GM21576 (cell line): ENCODE results near the gene RSPH6A.
"Not testable (repeated sequence)": the region's sequence is repeated elsewhere in the genome, so short reads cannot be mapped to it uniquely, and the experiment has no call there.

ENCODE experiments used
- ATAC-seq: cut with Tn5 transposase; IDR thresholded peaks from one replicate; pipeline ENCODE4 v1.9.1; 2021; ENCODE audit warnings: mild to moderate bottlenecking, moderate library complexity; ENCODE audit not compliant: unreplicated experiment

The RSPH6A gene

DNA sequence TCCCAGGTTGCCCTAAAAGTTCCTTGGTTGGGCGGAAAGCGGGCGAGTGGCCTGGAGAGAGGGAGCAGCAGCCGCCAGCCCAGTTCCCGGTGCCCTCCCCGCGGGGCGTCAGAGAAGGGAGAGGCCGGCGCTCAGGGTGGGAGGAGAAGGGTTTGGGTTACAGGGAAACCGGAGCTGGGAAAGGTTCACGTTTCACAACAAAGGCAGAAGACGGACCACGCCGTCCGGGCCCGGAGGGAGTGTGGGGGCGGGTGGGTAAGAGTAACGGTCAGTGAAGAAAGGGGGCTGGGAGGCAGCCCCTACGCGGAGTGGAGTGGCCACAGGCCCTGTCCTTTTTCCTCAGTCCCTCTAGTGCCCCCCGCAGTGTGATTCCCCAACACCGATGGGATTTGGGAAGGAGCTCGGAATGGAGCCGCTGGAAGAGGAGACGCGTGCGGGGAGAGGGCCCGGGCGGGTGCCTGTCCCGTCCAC lies 47.7 kb downstream of the RSPH6A start:
- no peak for ATAC-seq

DNA sequence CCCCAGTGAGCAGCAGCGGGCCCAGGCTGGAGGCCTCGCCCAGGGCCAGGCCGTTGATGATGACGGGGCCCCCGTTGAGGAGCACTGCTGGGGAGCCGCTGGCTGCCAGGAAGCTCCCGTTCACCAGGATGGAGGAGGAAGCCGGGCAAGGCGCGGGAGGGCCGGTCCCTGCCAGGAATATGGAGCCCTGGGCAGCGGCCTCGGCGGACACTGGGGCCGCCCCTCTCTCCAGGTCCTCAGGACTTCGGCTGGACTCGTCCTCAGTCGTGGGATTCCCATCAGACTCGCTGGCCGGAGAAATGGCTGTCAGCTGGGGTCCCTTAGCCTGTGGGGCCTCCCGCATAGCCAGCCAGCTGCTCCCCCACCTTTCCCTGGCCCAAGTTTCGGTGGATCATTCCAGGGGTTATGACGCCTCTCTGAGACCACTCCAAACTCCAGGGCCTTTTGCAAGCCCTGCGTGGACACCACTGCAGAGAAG lies 48.2 kb downstream of the RSPH6A start:
- no peak for ATAC-seq

DNA sequence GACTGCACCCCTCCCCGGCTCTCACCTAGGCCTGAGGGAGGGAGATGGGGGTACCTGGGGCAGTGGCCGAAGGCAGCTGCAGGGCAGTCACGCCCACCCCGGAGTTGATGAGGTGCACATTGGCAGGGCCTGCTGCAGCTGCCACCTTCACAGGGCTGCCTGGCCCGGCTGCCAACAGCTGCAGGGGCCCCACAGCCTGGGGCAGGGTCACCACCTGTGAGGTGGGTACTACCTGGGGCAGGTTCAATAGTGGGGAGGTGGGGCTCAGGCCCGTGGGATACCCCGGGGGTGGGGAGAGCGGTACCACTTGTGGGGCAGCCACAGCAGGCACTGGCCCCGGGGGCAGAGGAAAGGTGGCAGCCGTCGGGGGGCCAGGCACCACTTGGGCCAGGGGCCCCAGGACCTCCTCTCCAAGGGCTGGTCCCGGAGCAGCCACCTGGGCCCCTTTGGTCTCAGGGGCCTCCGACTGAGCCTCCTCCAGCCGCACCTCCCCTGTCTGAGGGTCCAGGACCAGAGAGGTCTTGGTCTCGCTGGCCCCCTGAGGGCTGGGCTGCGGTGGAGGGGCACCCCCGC lies 48.7 kb downstream of the RSPH6A start:
- no peak for ATAC-seq

DNA sequence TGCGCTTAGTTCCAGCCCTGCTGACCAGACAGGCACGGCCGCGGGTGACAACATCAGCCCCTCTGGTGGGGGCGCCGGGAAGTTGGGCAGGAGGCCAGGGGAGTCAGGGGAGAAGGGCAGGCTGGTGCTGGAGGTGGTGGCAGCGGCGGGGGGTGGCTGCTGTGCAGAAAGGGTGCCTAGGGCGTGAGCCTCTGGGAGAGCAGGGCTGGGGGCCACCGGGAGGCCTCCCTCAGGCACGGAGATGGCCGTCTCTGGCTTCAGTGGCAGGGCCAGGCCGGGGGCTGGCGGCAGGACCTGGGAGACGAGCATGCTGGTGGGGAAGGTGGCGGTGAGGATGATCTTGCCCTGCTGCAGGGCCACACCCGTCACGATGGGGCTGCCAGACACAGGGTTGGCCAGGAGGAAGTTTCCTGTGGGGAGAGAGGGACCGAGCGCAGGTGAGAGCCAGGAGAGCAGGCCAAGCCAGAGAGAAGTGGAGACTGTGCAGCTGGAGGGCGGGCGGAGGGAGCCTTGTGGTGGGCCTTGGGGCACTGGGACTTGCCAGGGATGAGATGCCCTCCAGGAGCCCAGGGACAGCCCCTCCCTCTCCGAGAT lies 49.3 kb downstream of the RSPH6A start:
- no peak for ATAC-seq

DNA sequence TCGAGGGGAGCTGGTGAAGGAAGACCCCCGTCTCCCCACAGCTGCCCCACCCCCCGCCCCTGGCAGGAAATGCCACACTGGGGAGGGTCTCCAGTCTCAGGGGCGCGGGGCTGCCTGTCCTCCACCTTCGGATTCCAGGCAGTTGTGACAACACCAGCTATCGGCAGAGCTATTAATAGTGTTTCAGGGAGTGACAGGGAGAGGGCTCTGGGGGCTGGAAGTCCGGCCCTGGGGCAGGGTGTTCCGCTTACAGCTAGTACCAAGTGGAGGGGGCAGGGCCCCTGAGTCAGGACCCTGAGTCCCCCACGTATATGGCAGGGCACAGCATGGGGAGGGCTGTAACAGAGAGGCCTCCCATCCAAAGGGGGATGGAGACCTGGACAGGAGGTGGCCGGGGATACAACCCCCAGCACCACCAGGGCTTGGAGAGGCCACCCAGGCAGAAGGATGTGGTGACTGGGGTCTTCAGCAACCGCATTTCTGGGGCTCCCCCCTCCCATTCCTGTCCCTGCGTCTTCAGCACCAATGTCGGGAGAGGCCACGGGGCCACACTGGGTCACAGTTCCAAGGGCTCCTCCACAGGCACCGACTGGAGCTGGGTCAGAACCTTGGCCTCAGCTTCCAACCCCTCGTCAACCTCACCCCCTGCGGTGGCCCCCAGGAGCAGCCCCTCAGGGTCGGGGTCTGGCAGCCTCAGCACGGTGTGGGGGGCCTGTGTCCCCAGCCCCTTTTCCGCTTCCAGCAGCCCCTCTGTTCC lies 50.0 kb downstream of the RSPH6A start:
- ATAC-seq: no peak

DNA sequence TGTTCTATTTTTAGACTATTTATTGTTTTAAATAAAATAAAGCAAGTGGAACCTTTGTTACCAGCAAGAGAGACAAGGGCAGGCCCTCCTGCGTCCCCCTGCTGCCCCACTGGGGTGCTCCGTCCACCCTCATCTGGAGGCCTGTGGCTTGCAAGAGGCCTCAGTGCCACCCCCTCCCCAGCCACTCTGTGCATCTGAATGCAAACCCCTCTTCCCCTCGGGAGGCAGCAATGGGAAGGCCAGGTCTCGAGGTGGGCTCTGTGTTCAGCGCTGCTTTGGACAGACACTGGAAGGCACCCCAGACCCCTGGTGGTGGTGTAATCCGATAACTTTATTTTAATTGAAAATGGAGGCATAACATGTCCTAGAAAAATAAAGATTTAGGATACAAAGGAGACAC lies 50.6 kb downstream of the RSPH6A start:
- ATAC-seq: no peak

DNA sequence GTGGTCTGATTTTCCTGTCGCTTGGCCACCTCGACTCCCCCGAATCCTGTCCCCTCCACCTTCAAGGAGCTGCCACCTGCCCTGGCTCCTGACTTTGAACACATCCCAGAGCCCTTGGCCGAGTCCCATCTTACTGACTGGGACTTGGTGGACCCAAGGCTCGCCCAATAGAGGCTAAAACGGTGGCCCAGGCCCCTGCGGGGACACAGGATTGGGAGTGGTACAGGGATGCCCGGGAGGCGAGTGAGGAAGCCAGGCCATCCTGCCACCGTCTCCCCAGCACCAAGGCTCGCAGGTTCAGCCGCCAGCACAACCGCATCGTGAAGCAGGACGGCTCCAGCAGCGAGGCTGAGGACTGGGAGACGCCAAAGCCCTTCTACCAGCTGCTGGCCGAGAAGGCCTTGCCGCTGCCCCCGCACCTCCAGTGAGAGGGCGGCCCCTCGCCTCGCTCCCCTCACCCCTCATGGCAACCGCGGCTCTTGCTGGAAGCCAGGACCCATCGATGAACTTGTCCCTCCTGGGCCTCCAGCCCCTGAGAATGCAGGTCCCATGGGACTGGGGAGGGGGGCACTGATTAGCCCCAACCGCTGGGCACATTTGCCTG lies 51.3 kb downstream of the RSPH6A start:
- no peak for ATAC-seq

DNA sequence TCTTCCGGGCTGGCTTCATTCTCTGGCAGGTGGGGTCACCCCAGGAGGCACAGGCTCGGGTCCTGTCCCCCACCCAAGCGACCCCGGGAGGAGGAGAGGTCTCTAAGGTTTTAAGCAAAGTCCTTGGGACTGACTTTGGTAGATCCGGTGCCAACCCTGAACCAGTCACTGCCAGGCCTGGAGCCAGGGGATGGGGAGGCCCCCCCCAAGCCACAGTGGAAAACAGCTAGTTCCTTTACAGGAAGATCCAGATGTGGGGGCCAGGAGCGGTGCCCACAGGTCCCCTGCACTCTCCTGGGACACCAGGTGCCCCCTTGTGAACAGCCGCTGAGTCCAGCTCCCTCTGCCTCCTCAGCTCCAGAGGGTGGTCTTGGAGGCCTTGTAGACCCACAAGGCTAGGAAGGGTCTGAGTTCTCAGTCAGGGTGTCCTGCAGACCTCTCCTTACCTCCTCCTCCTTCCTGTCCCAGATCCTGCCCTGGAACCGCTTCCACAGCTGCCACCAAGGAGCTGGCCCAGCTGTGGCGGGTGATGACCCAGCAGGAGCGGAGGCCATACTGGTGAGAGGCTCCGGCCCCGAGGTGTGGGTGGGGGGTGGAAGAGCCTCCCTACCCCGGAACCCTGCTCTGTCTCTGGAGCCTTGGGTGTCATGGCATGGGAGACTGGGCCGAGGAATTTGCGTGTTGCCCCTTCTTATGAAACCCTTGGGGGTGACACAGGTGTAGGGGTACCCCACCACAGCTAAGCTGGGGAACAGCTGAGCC lies 52.1 kb downstream of the RSPH6A start:
- no peak for ATAC-seq

DNA sequence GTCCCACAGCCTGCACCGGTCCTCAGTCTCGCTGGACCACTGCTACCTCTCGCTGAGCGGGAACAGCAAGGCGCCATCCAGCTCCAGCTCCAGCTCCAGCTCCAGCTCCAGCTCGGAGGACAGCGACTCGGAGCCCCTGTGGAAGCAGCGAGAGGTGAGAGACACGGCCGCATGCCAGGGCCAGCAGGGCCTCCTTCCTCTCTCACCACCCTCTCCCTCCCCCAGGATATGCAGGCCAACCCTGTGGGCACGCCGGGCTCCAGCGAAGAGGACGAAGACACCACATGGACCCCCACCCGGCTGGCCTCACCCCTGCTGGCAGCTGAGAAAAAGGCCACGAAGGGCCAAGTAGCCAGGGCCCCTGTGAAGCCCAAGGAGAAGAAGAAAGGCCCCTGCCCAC lies 53.4 kb downstream of the RSPH6A start:
- ATAC-seq: no peak

DNA sequence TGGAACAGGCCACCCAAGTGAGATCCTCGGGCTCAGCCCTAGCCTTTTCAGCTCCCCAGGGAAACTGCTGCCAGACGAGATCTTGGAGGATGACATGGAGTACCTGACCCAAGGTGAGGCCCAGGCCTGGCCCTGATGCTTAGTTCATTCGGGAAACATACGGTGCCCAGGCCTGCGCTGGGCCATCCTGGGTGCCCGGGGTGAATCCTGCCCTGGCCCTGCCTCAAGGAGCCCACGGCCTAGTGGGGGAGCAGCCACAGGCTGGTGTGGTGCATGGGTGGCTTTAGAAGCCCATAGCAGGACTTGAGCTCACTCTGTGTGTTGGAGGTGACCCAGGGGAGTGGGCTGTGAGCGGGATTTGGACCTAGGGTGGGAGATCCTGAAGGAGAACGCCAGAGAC lies 56.2 kb downstream of the RSPH6A start:
- no peak for ATAC-seq

DNA sequence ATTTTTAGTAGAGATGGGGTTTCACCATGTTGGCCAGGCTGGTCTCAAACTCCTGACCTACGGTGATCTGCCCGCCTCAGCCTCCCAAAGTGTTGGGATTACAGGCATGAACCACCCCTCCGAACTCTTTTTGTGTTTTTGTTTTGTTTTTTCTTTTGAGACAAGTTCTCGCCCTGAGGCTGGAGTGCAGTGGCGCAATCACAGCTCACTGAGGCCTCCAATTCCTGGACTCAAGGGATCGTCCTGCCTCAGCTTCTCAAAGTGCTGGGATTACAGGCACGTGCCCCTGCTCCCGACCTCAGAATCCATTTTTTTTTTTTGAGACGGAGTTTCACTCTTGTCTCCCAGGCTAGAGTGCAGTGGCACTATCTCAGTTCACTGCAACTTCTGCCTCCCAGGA lies 57.4 kb downstream of the RSPH6A start:
- ATAC-seq: no peak

DNA sequence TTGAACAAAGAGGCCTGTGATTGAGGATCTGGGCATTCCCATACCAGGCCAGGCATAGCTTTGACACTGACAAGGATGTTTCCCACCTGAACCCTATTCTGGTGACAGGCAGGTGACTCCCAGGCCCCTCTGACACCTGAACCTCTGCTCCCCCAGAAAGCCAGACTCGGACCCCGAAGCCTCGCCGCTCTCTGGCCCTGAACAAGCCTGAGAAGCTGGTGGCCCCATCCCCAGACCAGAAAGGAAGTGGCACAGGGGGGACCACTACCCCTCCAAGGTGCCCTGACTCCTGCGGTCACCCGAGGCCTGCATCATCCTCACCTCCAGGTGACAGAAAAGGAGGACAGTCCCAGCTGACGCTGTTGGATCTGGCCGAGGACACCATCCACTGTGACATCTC lies 60.8 kb downstream of the RSPH6A start:
- ATAC-seq: no peak

DNA sequence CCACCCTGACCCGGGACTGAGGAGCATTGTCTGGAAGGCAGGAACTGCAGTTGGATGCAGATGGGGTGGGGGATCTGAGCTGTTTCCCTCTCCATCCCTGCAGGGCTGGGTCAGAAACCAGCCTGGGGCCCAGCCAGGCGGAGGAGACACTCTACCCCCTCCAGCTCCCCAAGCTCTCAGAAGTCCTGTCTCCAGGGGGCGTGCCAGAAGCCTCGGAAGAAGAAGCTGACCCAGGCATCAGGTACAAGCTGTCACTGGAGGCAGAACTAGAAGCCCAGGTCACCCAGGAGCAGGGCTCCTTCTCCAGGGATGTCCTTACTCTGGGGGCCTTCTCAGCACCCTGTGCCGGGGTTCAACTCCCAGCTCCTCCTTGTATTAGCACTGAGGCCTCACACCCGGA lies 61.6 kb downstream of the RSPH6A start:
- no peak for ATAC-seq

DNA sequence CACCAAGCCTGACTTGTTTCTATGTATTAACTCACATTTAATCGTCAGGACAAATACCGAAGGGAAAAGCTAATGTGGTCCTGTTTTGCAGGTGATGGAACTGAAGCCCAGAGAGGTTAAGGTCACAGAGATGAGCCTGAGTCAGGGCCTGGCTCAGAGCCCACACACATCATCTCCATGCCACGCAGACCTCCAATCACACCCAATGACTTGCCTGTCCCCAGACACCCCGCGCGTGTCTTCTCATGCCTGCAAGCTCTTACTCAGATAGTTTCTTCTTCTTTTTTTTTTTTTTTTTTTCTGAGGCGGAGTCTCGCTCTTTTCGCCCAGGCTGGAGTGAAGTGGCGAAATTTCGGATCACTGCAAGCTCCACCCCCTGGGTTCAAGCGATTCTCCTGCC lies 62.5 kb downstream of the RSPH6A start:
- ATAC-seq: no peak

DNA sequence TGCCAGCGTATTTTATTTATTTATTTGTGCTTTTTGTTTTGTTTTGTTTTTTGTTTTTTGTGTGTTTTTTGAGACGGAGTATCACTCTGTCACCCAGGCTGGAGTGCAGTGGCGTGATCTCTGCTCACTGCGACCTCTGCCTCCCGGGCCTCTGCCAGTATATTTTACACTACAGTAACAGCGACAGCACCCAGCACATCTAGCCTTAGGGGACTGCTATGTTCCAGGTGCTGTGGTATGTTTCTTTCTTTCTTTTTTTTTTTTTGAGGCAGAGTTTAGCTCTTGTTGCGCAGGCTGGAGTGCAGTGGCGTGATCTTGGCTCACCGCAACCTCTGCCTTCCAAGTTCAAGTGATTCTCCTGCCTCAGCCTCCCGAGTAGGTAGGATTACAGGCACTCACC lies 63.6 kb downstream of the RSPH6A start:
- not testable (repeated sequence) for ATAC-seq

DNA sequence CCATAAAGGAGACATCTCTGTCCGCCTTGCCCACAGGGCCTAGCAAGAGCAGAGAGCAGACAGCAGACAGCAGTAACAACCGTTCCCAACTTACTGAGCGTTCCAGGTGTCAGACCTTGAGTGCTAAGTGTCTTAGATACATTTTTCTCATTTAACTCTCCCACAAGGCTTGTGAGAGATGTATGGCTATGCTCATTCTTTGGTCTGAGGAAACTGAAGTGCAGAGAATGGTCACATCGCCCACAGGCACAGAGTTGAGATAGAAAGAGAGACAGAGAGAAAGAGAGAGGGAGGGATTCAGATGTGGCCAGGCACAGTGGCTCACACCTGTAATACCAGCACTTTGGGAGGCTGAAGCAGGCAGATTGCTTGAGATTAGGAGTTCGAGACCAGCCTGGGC lies 67.6 kb downstream of the RSPH6A start:
- no peak for ATAC-seq

DNA sequence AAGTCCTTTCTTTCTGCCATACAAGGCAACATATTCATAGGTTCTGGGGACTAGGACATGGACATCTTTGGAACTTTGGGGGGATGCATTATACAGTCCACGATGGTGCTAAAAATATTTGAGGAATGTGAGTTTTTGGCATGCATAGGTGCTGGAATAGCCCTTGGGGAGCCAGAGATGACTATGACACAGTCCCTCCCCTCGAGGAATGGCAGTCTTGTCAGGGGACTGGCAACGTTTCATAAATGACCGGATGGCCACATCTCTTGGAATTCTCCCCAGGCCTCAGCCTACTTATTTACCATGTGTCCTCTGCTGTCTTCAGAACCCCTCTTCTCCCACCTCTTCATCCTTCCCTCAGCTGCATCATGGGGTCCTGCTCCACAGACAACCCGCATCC lies 68.2 kb downstream of the RSPH6A start:
- ATAC-seq: no peak
